ENCODE data around the gene TMEM30B.

DNA sequence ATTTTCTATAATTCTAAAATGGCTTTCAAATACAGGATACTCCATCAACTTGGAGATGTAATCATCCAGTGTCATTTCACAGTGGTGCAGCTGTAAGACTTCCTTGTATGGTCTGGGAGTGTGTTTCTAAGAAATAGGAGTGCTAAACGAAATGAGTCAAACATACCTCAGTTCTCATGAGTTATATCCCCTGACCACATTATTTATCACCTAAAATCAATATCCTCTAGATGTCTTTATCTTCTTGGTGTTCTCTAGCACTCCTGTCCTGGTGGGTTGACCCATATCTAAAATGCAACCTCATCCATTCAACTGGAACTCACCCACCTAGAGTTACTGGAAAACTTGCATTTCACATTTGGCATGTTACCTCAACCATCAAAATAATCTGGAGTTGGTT is 33.2 kb downstream of the TMEM30B start:
- no peak for TF ChIP-seq EP300 (IDR thresholded peaks at IDR 0.05)
- TF ChIP-seq, protein P1, sequence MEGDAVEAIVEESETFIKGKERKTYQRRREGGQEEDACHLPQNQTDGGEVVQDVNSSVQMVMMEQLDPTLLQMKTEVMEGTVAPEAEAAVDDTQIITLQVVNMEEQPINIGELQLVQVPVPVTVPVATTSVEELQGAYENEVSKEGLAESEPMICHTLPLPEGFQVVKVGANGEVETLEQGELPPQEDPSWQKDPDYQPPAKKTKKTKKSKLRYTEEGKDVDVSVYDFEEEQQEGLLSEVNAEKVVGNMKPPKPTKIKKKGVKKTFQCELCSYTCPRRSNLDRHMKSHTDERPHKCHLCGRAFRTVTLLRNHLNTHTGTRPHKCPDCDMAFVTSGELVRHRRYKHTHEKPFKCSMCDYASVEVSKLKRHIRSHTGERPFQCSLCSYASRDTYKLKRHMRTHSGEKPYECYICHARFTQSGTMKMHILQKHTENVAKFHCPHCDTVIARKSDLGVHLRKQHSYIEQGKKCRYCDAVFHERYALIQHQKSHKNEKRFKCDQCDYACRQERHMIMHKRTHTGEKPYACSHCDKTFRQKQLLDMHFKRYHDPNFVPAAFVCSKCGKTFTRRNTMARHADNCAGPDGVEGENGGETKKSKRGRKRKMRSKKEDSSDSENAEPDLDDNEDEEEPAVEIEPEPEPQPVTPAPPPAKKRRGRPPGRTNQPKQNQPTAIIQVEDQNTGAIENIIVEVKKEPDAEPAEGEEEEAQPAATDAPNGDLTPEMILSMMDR (IDR thresholded peaks at IDR 0.05), result no peak
- TF ChIP-seq POLR2A (IDR thresholded peaks at IDR 0.05), result no peak
- no peak for TF ChIP-seq POLR2AphosphoS5 (IDR thresholded peaks at IDR 0.05)
